Fibroblast of villous mesenchyme (primary cell): ENCODE measurements around the gene MTR. TPM values are rescaled to one million over a fixed set of nuclear protein-coding genes. Genes with fewer than 3 reads are reported as not detected.

Source experiments
- DNase-seq: peaks from one replicate; pipeline ENCODE4 v3.0.0-alpha.2; 2010; ENCODE audit warnings: low read depth
- H3K4me3 ChIP-seq: 2 replicates; pipeline ENCODE4 v1.5.1; 2011; ENCODE audit warnings: low read depth, mild to moderate bottlenecking, low read length
- total RNA-seq: library from RNA; depleted of rRNA; stranded (reverse); fragments of >200 nt; gene quantifications from 2 replicates; pipeline ENCODE4 v1.2.3, GENCODE V29; 2012
- TF ChIP-seq, protein P1 (sequence below): IDR thresholded peaks from 2 replicates; pipeline ENCODE4 v1.5.1; 2012; ENCODE audit warnings: low read depth, mild to moderate bottlenecking, low read length; ENCODE audit not compliant: insufficient read depth

The MTR gene
- total RNA-seq, 1 donor = 34.5 TPM

GRCh38 chr1:236950365-236950764 is 155.3 kb downstream of the MTR start:
- no peak overlapping the region for H3K4me3 ChIP-seq
- no peak for DNase-seq
- TF ChIP-seq, protein P1, sequence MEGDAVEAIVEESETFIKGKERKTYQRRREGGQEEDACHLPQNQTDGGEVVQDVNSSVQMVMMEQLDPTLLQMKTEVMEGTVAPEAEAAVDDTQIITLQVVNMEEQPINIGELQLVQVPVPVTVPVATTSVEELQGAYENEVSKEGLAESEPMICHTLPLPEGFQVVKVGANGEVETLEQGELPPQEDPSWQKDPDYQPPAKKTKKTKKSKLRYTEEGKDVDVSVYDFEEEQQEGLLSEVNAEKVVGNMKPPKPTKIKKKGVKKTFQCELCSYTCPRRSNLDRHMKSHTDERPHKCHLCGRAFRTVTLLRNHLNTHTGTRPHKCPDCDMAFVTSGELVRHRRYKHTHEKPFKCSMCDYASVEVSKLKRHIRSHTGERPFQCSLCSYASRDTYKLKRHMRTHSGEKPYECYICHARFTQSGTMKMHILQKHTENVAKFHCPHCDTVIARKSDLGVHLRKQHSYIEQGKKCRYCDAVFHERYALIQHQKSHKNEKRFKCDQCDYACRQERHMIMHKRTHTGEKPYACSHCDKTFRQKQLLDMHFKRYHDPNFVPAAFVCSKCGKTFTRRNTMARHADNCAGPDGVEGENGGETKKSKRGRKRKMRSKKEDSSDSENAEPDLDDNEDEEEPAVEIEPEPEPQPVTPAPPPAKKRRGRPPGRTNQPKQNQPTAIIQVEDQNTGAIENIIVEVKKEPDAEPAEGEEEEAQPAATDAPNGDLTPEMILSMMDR = no peak

- no peak for DNase-seq
- H3K4me3 ChIP-seq = no peak overlapping the region
Observed at GRCh38 chr1:236951672-236952071, 156.6 kb downstream of the MTR start.

GRCh38 chr1:236952246-236953003 is 157.3 kb downstream of the MTR start:
- TF ChIP-seq, protein P1 = no peak
- H3K4me3 ChIP-seq = no peak overlapping the region
- no peak for DNase-seq

More at GRCh38 chr1:236951672-236952071, 156.6 kb downstream of the MTR start:
- TF ChIP-seq, protein P1 = no peak

GRCh38 chr1:236953151-236953700 is 158.1 kb downstream of the MTR start:
- DNase-seq = no peak
- H3K4me3 ChIP-seq = no peak overlapping the region
- TF ChIP-seq, protein P1 = no peak

Other genes with a start within 250 kb of the MTR start
- 30.9 and 47.9 TPM in 2 replicates for gene HEATR1, start 190.8 kb upstream of the MTR start, total RNA-seq
- not detected in 2 replicates for gene ACTN2, start 108.8 kb upstream of the MTR start, total RNA-seq
- gene MT1HL1, start 209.1 kb downstream of the MTR start, total RNA-seq = not detected in 2 replicates
- gene RYR2, start 246.9 kb downstream of the MTR start, total RNA-seq = not detected in 2 replicates